ENCODE data around the gene MAPK8IP3. TPM values are rescaled to one million over a fixed set of nuclear protein-coding genes. Genes with fewer than 3 reads are reported as not detected.

MAPK8IP3 gene
- total RNA-seq, 1 donor from 2014 or later, result 44.9 TPM

DNA sequence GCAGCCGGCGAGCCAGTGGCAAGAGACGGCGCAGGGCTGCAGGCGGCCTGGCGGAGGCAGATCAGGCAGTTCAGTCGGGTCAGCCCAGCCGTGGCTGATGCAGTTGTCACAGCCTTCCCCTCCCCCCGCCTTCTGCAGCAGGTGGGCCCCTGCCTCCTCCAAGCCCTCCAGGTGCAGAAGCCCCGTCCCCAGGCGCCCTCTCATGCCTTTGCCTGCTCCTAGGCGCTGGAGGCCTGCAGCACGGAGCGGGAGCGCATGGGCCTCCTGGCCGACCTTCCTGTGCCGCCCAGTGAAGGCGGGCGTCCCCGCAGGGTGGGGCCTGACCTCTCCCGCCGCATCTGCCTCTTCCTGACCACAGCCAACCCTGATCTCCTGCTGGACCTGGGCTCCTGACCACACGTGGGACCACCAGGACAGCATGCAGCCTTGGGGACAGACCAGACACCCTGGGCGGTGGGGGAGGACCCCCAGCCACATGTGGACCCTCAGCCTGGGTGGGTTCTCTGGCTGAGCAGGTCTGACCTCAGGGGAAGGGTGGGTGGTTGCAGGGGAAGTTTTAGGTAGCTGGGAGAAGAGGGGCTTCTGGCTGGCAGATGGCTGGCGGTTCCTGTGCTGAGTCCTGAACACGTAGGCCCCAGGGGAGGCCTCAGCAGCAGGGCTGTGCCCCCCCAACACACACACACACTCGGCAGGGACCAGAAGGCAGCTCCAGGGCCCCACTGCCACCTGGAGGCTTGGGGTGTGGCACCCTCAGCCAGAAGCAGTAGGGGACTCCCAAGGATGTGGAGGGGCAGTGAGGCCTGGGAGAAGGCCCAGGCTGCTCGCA lies 70.1 kb downstream of the MAPK8IP3 start:
- no peak for DNase-seq (ENCODE audit: extremely low spot score in 2 of 2)
- TF ChIP-seq POLR2A (IDR thresholded peaks at IDR 0.05) (no peak), POLR2AphosphoS5 (IDR thresholded peaks at IDR 0.05; ENCODE audit: insufficient read depth in 1 of 2, low read depth in 1 of 2) (no peak)
- TF ChIP-seq, protein P1, sequence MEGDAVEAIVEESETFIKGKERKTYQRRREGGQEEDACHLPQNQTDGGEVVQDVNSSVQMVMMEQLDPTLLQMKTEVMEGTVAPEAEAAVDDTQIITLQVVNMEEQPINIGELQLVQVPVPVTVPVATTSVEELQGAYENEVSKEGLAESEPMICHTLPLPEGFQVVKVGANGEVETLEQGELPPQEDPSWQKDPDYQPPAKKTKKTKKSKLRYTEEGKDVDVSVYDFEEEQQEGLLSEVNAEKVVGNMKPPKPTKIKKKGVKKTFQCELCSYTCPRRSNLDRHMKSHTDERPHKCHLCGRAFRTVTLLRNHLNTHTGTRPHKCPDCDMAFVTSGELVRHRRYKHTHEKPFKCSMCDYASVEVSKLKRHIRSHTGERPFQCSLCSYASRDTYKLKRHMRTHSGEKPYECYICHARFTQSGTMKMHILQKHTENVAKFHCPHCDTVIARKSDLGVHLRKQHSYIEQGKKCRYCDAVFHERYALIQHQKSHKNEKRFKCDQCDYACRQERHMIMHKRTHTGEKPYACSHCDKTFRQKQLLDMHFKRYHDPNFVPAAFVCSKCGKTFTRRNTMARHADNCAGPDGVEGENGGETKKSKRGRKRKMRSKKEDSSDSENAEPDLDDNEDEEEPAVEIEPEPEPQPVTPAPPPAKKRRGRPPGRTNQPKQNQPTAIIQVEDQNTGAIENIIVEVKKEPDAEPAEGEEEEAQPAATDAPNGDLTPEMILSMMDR (IDR thresholded peaks at IDR 0.05), result no peak
- peaks cover 54% of the 10 kb centered on the region for H3K4me1 ChIP-seq
- no peaks in the 10 kb centered on the region for H3K27me3 ChIP-seq
- H3K36me3 ChIP-seq, result peaks cover 0 to 38% of the 10 kb centered on the region in 2 donors
- no peak overlapping the region for H3K27ac ChIP-seq
- intact Hi-C loops (cut with DNase I), result no loop called here
- H3K9me3 ChIP-seq, result no peaks in the 10 kb centered on the region
- no peak overlapping the region for H3K4me3 ChIP-seq

DNA sequence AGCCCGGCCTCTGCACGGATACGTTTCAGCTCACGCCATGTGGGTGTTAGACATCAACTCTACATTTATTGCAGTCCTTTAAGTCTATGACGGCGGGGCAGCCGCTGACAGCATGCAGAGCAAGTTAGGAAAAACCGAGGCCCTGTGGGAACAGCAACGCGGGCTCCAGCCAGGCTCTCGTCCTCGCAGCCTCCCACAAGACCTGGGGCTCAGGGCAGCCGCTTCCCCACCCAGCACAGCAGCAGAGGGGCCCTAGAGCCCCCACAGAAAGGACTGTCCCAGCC lies 70.6 kb downstream of the MAPK8IP3 start:
- Histone ChIP-seq H3K9me3 (no peaks in the 10 kb centered on the region), H3K27me3 (no peaks in the 10 kb centered on the region), H3K4me1 (peaks cover 58% of the 10 kb centered on the region), H3K27ac (no peak overlapping the region), H3K36me3 (peaks cover 0 to 38% of the 10 kb centered on the region in 2 donors), H3K4me3 (no peak overlapping the region)
- intact Hi-C loops (cut with DNase I), result no loop called here
- TF ChIP-seq, protein P1 (IDR thresholded peaks at IDR 0.05), result no peak
- TF ChIP-seq POLR2AphosphoS5 (IDR thresholded peaks at IDR 0.05; ENCODE audit: insufficient read depth in 1 of 2, low read depth in 1 of 2) (no peak), POLR2A (IDR thresholded peaks at IDR 0.05) (no peak)
- DNase-seq (ENCODE audit: extremely low spot score in 2 of 2), result no peak

DNA sequence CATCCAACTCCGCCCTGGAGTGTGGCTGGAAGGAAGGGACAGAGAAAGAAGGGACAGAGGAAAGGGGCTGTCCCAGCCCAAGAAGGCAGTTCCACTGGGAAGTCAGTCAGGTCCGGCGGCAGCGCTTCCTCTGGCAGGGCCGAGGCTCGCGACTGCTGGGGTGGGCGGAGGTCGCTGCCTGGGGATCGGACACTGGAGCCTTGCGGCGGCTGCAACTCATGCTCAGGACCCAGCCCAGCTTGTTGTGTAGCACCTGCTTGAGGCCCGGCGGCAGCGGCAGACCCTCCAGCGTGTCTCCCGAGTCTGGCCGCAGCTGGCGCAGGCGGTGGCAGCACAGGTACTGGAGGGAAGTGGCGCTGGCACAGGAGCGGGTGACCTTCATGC lies 71.0 kb downstream of the MAPK8IP3 start:
- H3K27ac ChIP-seq, result no peak overlapping the region

DNA sequence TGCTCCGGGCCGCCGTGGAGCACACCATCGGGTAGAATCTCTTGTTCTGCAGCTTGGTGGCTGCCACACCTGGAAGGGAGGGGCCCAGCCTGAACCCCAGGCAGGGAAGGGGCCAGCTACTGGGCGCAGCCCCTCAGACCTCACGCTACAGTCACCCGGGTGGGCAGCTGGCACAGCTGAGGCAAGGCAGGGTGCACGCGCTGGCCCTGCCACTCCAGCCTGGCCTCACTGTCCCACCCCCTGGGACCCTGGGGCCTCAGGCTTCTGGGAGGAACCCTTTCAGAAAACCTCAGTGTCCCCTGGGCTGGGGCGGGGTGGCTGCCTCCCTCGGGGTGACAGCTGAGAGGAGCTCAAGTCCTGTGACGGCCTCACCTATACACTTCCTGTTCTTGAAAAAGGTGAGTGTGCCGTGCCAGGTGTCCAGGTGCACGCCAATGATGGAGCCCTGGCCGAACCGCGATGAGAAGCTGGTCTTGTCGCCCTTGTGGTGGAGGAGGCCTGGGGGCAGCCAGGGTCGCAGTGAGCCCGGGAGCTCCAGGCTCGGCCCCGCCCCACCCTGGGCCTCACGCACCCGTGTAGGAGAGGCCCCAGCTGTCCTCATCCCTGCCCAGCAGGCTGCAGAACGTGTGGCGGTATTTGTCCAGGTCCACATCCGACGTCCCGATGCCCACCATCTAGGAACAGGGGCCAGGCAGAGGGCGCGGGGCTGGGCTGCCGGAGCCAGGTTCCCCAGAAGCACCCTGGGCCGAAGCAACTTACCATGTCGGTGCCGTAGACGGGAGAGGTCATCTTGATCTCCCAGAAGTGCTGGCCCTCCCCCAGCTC lies 71.6 kb downstream of the MAPK8IP3 start:
- Histone ChIP-seq H3K27me3 (no peaks in the 10 kb centered on the region), H3K36me3 (peaks cover 0 to 38% of the 10 kb centered on the region in 2 donors), H3K27ac (no peak overlapping the region), H3K9me3 (no peaks in the 10 kb centered on the region), H3K4me3 (no peak overlapping the region), H3K4me1 (peaks cover 52% of the 10 kb centered on the region)
- TF ChIP-seq POLR2A (IDR thresholded peaks at IDR 0.05) (no peak), POLR2AphosphoS5 (IDR thresholded peaks at IDR 0.05; ENCODE audit: insufficient read depth in 1 of 2, low read depth in 1 of 2) (no peak)
- TF ChIP-seq, protein P1 (IDR thresholded peaks at IDR 0.05), result no peak
- DNase-seq (ENCODE audit: extremely low spot score in 2 of 2), result no peak
- intact Hi-C loops (cut with DNase I), result no loop called here

More for the DNA sequence above, 71.0 kb downstream of the MAPK8IP3 start:
- no peak for DNase-seq (ENCODE audit: extremely low spot score in 2 of 2)
- Histone ChIP-seq H3K27me3 (no peaks in the 10 kb centered on the region), H3K4me1 (peaks cover 58% of the 10 kb centered on the region), H3K36me3 (peaks cover 0 to 38% of the 10 kb centered on the region in 2 donors), H3K4me3 (no peak overlapping the region), H3K9me3 (no peaks in the 10 kb centered on the region)
- intact Hi-C loops (cut with DNase I), result no loop called here
- TF ChIP-seq, protein P1 (IDR thresholded peaks at IDR 0.05), result no peak
- TF ChIP-seq POLR2A (IDR thresholded peaks at IDR 0.05) (no peak), POLR2AphosphoS5 (IDR thresholded peaks at IDR 0.05; ENCODE audit: insufficient read depth in 1 of 2, low read depth in 1 of 2) (no peak)
